Measurements from ENCODE around the gene ZNF521.

The ZNF521 gene

GRCh38 chr18:25133879-25134278, 218.1 kb downstream of the ZNF521 start:
- Histone ChIP-seq H2AK5ac (ENCODE audit: low read length) (no peak overlapping the region), H2BK12ac (ENCODE audit: low read length) (no peak overlapping the region), H2BK5ac (ENCODE audit: low read depth, low read length, poor library complexity) (no peak overlapping the region), H4K8ac (ENCODE audit: low read depth, low read length) (no peak overlapping the region), H3K18ac (ENCODE audit: low read length) (no peak overlapping the region), H2BK120ac (ENCODE audit: insufficient read depth, low read length, poor library complexity) (no peak overlapping the region), H3K14ac (ENCODE audit: low read length) (no peak overlapping the region), H3K79me2 (ENCODE audit: control insufficient read depth, insufficient read depth, low read length, poor library complexity) (no peaks in the 10 kb centered on the region), H3K9ac (ENCODE audit: low read length) (no peak overlapping the region), H3K4me3 (ENCODE audit: low read depth, low read length) (no peak overlapping the region), H3K4me1 (ENCODE audit: control insufficient read depth in 1 of 2, insufficient read depth in 2 of 2, low read length in 2 of 2) (peaks cover 0 to 2% of the 10 kb centered on the region in 2 experiments), H3K4me2 (ENCODE audit: low read length) (no peak overlapping the region), H3K9me3 (ENCODE audit: insufficient read depth, low read depth, low read length) (no peaks in the 10 kb centered on the region), H4K91ac (ENCODE audit: low read depth, low read length) (no peak overlapping the region), H3K23ac (ENCODE audit: low read length) (no peak overlapping the region), H3K79me1 (ENCODE audit: low read length) (no peaks in the 10 kb centered on the region), H3K36me3 (ENCODE audit: control insufficient read depth in 1 of 2, insufficient read depth in 2 of 2, low read length in 2 of 2) (peaks cover 8 to 14% of the 10 kb centered on the region in 2 experiments), H3K27ac (ENCODE audit: low read depth, low read length) (no peak overlapping the region), H3K27me3 (ENCODE audit: insufficient read depth, low read length) (no peaks in the 10 kb centered on the region), H4K12ac (ENCODE audit: low read depth, low read length) (no peak overlapping the region), H2AFZ (ENCODE audit: insufficient read depth, low read length, poor library complexity) (no peak overlapping the region), H3K4ac (ENCODE audit: low read depth, low read length) (no peak overlapping the region)
- no peak for DNase-seq
- no CpG with 5 or more reads among the region's 2 CpGs for WGBS (ENCODE audit: extremely low coverage, insufficient coverage, insufficient read length)

GRCh38 chr18:25132786-25133496, 219.0 kb downstream of the ZNF521 start:
- H3K36me3 ChIP-seq (ENCODE audit: control insufficient read depth in 1 of 2, insufficient read depth in 2 of 2, low read length in 2 of 2): peaks cover 8 to 14% of the 10 kb centered on the region in 2 experiments
- H3K4ac ChIP-seq (ENCODE audit: low read depth, low read length): no peak overlapping the region
- H3K4me1 ChIP-seq (ENCODE audit: control insufficient read depth in 1 of 2, insufficient read depth in 2 of 2, low read length in 2 of 2): peaks cover 0 to 2% of the 10 kb centered on the region in 2 experiments
- no peaks in the 10 kb centered on the region for H3K79me2 ChIP-seq (ENCODE audit: control insufficient read depth, insufficient read depth, low read length, poor library complexity)
- no peak overlapping the region for H4K91ac ChIP-seq (ENCODE audit: low read depth, low read length)
- no peak overlapping the region for H3K23ac ChIP-seq (ENCODE audit: low read length)
- H2BK120ac ChIP-seq (ENCODE audit: insufficient read depth, low read length, poor library complexity): no peak overlapping the region
- H2AFZ ChIP-seq (ENCODE audit: insufficient read depth, low read length, poor library complexity): no peak overlapping the region
- no peaks in the 10 kb centered on the region for H3K79me1 ChIP-seq (ENCODE audit: low read length)
- H3K4me3 ChIP-seq (ENCODE audit: low read depth, low read length): no peak overlapping the region
- H3K27me3 ChIP-seq (ENCODE audit: insufficient read depth, low read length): no peaks in the 10 kb centered on the region
- H2AK5ac ChIP-seq (ENCODE audit: low read length): no peak overlapping the region
- H3K27ac ChIP-seq (ENCODE audit: low read depth, low read length): no peak overlapping the region
- no CpG with 5 or more reads among the region's 10 CpGs for WGBS (ENCODE audit: extremely low coverage, insufficient coverage, insufficient read length)
- no peak overlapping the region for H3K18ac ChIP-seq (ENCODE audit: low read length)
- H3K9ac ChIP-seq (ENCODE audit: low read length): no peak overlapping the region
- no peak overlapping the region for H2BK12ac ChIP-seq (ENCODE audit: low read length)
- H2BK5ac ChIP-seq (ENCODE audit: low read depth, low read length, poor library complexity): no peak overlapping the region
- H3K4me2 ChIP-seq (ENCODE audit: low read length): no peak overlapping the region
- no peak for DNase-seq
- H4K8ac ChIP-seq (ENCODE audit: low read depth, low read length): no peak overlapping the region
- H3K9me3 ChIP-seq (ENCODE audit: insufficient read depth, low read depth, low read length): no peaks in the 10 kb centered on the region
- no peak overlapping the region for H3K14ac ChIP-seq (ENCODE audit: low read length)
- H4K12ac ChIP-seq (ENCODE audit: low read depth, low read length): no peak overlapping the region

DNA sequence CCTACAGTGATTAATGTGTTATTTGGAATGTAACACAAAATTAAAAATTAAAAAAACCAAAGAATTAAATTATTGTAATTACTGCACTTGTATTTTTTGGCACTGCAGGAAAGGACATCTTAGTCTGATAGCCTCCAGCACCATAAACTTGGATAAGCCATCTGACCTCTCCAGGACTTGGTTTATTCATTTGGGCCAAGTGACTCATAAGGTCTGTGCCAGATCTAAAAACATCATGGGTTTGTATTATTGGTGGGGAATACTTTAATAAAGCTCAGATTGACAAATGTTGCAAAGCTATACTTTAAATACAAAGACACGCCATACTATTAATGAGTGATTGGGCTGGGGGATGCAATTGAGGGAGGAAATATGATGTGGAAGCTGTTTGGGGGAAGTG, 225.2 kb downstream of the ZNF521 start:
- Histone ChIP-seq H3K27me3 (ENCODE audit: insufficient read depth, low read length) (no peaks in the 10 kb centered on the region), H2AK5ac (ENCODE audit: low read length) (no peak overlapping the region)
- whole genome bisulfite sequencing (ENCODE audit: extremely low coverage, insufficient coverage, insufficient read length): no CpG with 5 or more reads among the region's 1 CpG

GRCh38 chr18:25125680-25126079, 226.3 kb downstream of the ZNF521 start:
- no peaks in the 10 kb centered on the region for H3K4me1 ChIP-seq (ENCODE audit: control insufficient read depth in 1 of 2, insufficient read depth in 2 of 2, low read length in 2 of 2)
- no peak overlapping the region for H3K14ac ChIP-seq (ENCODE audit: low read length)
- peaks cover 2% of the 10 kb centered on the region in 2 experiments for H3K36me3 ChIP-seq (ENCODE audit: control insufficient read depth in 1 of 2, insufficient read depth in 2 of 2, low read length in 2 of 2)
- H2AFZ ChIP-seq (ENCODE audit: insufficient read depth, low read length, poor library complexity): no peak overlapping the region
- no peak overlapping the region for H3K27ac ChIP-seq (ENCODE audit: low read depth, low read length)
- DNase-seq: no peak
- no peaks in the 10 kb centered on the region for H3K9me3 ChIP-seq (ENCODE audit: insufficient read depth, low read depth, low read length)
- no peak overlapping the region for H4K91ac ChIP-seq (ENCODE audit: low read depth, low read length)
- no peak overlapping the region for H2AK5ac ChIP-seq (ENCODE audit: low read length)
- H4K8ac ChIP-seq (ENCODE audit: low read depth, low read length): no peak overlapping the region
- H3K9ac ChIP-seq (ENCODE audit: low read length): no peak overlapping the region
- H2BK120ac ChIP-seq (ENCODE audit: insufficient read depth, low read length, poor library complexity): no peak overlapping the region
- H3K4me3 ChIP-seq (ENCODE audit: low read depth, low read length): no peak overlapping the region
- WGBS (ENCODE audit: extremely low coverage, insufficient coverage, insufficient read length): no CpG with 5 or more reads among the region's 1 CpG
- no peak overlapping the region for H3K4ac ChIP-seq (ENCODE audit: low read depth, low read length)
- H3K79me1 ChIP-seq (ENCODE audit: low read length): no peaks in the 10 kb centered on the region
- no peak overlapping the region for H4K12ac ChIP-seq (ENCODE audit: low read depth, low read length)
- no peak overlapping the region for H2BK12ac ChIP-seq (ENCODE audit: low read length)
- H3K79me2 ChIP-seq (ENCODE audit: control insufficient read depth, insufficient read depth, low read length, poor library complexity): no peaks in the 10 kb centered on the region
- no peak overlapping the region for H2BK5ac ChIP-seq (ENCODE audit: low read depth, low read length, poor library complexity)
- H3K4me2 ChIP-seq (ENCODE audit: low read length): no peak overlapping the region
- H3K18ac ChIP-seq (ENCODE audit: low read length): no peak overlapping the region
- H3K23ac ChIP-seq (ENCODE audit: low read length): no peak overlapping the region
- H3K27me3 ChIP-seq (ENCODE audit: insufficient read depth, low read length): no peaks in the 10 kb centered on the region

More for the DNA sequence above, 225.2 kb downstream of the ZNF521 start:
- Histone ChIP-seq H3K4me1 (ENCODE audit: control insufficient read depth in 1 of 2, insufficient read depth in 2 of 2, low read length in 2 of 2) (no peaks in the 10 kb centered on the region), H4K12ac (ENCODE audit: low read depth, low read length) (no peak overlapping the region), H3K4me2 (ENCODE audit: low read length) (no peak overlapping the region), H3K14ac (ENCODE audit: low read length) (no peak overlapping the region), H2AFZ (ENCODE audit: insufficient read depth, low read length, poor library complexity) (no peak overlapping the region), H3K9ac (ENCODE audit: low read length) (no peak overlapping the region), H3K9me3 (ENCODE audit: insufficient read depth, low read depth, low read length) (no peaks in the 10 kb centered on the region), H3K4me3 (ENCODE audit: low read depth, low read length) (no peak overlapping the region), H3K4ac (ENCODE audit: low read depth, low read length) (no peak overlapping the region), H4K8ac (ENCODE audit: low read depth, low read length) (no peak overlapping the region), H3K18ac (ENCODE audit: low read length) (no peak overlapping the region), H3K23ac (ENCODE audit: low read length) (no peak overlapping the region), H2BK5ac (ENCODE audit: low read depth, low read length, poor library complexity) (no peak overlapping the region), H3K27ac (ENCODE audit: low read depth, low read length) (no peak overlapping the region), H3K79me1 (ENCODE audit: low read length) (no peaks in the 10 kb centered on the region), H3K36me3 (ENCODE audit: control insufficient read depth in 1 of 2, insufficient read depth in 2 of 2, low read length in 2 of 2) (peaks cover 2 to 3% of the 10 kb centered on the region in 2 experiments), H2BK12ac (ENCODE audit: low read length) (no peak overlapping the region), H3K79me2 (ENCODE audit: control insufficient read depth, insufficient read depth, low read length, poor library complexity) (no peaks in the 10 kb centered on the region), H2BK120ac (ENCODE audit: insufficient read depth, low read length, poor library complexity) (no peak overlapping the region), H4K91ac (ENCODE audit: low read depth, low read length) (no peak overlapping the region)
- no peak for DNase-seq
